OCI-LY7 (cell line): ENCODE data around the gene DCTD. TPM values are rescaled to one million over a fixed set of nuclear protein-coding genes. Genes with fewer than 3 reads are reported as not detected.

ENCODE experiments used
- BruUV-seq: library from RNA; stranded (reverse); fragments of 400-500 nt; replicated peaks from 2 replicates; lab custom pipeline; 2021; lab: Mats Ljungman, UMichigan
- CTCF ChIA-PET: fragments of 300-600 bp; sonication (Branson Sonifier 250); formaldehyde crosslinking; loops from one replicate; lab custom pipeline; 2022; ENCODE audit warnings: antibody characterized with exemption; ENCODE audit not compliant: unreplicated experiment; lab: Charles Lee
- POLR2A ChIA-PET: fragments of 300-600 bp; sonication (Branson Sonifier 250); formaldehyde crosslinking; loops from one replicate; lab custom pipeline; 2022; ENCODE audit warnings: antibody characterized with exemption; lab: Charles Lee
- DNase-seq: peaks from one replicate; pipeline ENCODE4 v3.0.0-alpha.2; 2015; ENCODE audit warnings: low spot score
- H2AFZ ChIP-seq: fragments of 200-600 bp; sonication (generic), shearing (Covaris generic); 2 replicates; pipeline ENCODE4 v1.6.1; 2014; ENCODE audit warnings: mild to moderate bottlenecking, antibody characterized with exemption, low read length, moderate library complexity
- H3K27ac ChIP-seq: fragments of 200-600 bp; sonication (generic); 2 replicates; pipeline ENCODE4 v1.5.1; 2014; ENCODE audit warnings: mixed run types, low read depth, mild to moderate bottlenecking, moderate library complexity, low read length, inconsistent platforms; ENCODE audit not compliant: poor library complexity, severe bottlenecking
- H3K36me3 ChIP-seq: fragments of 200-600 bp; sonication (generic); 2 replicates; pipeline ENCODE4 v1.6.1; 2014; ENCODE audit warnings: mild to moderate bottlenecking, antibody characterized with exemption, low read length, moderate library complexity, mixed read lengths; ENCODE audit not compliant: insufficient read depth
- H3K4me1 ChIP-seq: fragments of 200-600 bp; sonication (generic); 2 replicates; pipeline ENCODE4 v1.5.1; 2014; ENCODE audit warnings: mild to moderate bottlenecking, low read length; ENCODE audit not compliant: insufficient read depth, poor library complexity, severe bottlenecking
- H3K4me2 ChIP-seq: fragments of 200-600 bp; sonication (generic); 2 replicates; pipeline ENCODE4 v1.6.1; 2014; ENCODE audit warnings: mild to moderate bottlenecking, low read length
- H3K4me3 ChIP-seq: fragments of 200-600 bp; sonication (generic); 2 replicates; pipeline ENCODE4 v1.5.1; 2014; ENCODE audit warnings: mild to moderate bottlenecking, low read depth, low read length; ENCODE audit not compliant: poor library complexity, severe bottlenecking
- H3K79me2 ChIP-seq: fragments of 200-600 bp; sonication (generic); 2 replicates; pipeline ENCODE4 v1.6.1; 2016; ENCODE audit warnings: low read depth, mild to moderate bottlenecking, low read length, moderate library complexity, mixed read lengths; ENCODE audit not compliant: insufficient read depth
- H3K9me2 ChIP-seq: fragments of 200-600 bp; sonication (generic); 2 replicates; pipeline ENCODE4 v1.6.1; 2016; ENCODE audit warnings: mild to moderate bottlenecking, low read length, mixed read lengths; ENCODE audit not compliant: insufficient read depth
- H3K9me3 ChIP-seq: fragments of 200-600 bp; sonication (generic); 2 replicates; pipeline ENCODE4 v1.6.1; 2014; ENCODE audit warnings: mild to moderate bottlenecking, mixed run types, low read length, mixed read lengths
- H4K20me1 ChIP-seq: fragments of 200-600 bp; sonication (generic); 2 replicates; pipeline ENCODE4 v1.6.1; 2014; ENCODE audit warnings: mild to moderate bottlenecking, antibody characterized with exemption, low read length, moderate library complexity, mixed read lengths; ENCODE audit not compliant: insufficient read depth
- CTCF ChIP-seq: fragments of 200-600 bp; sonication (generic); conservative IDR thresholded peaks from 2 replicates; pipeline ENCODE4 v1.5.1; 2014; ENCODE audit warnings: mild to moderate bottlenecking, antibody characterized with exemption, low read length, moderate library complexity, mixed read lengths
- EZH2phosphoT487 ChIP-seq: fragments of 200-600 bp; sonication (generic); IDR thresholded peaks from 2 replicates; pipeline ENCODE4 v1.6.1; 2018; ENCODE audit warnings: low read depth, borderline replicate concordance, mild to moderate bottlenecking, mixed run types, antibody characterized with exemption, low read length, moderate library complexity, mixed read lengths
- intact Hi-C: fragments of 100-400 bp; cut with micrococcal nuclease; formaldehyde crosslinking; loops from one replicate; pipeline ENCODE4 v1.10.0; 2022; ENCODE audit not compliant: unreplicated experiment
- total RNA-seq, 2 experiments: library from RNA; depleted of rRNA in 1 of 2; stranded (reverse); fragments of >200 nt in 1 of 2; shearing (Covaris generic) in 1 of 2; gene quantifications; 2 replicates each; pipeline ENCODE4 v1.2.3, GENCODE V29; 2014 to 2022

DCTD gene
- total RNA-seq, 2 experiments from 2014 or later, result 37.8 to 81.9 TPM

GRCh38 chr4:182881914-182882313 is 35.3 kb downstream of the DCTD start:
- peaks cover 18% of the 10 kb centered on the region; the same call in 1 of the 2 replicates for H3K36me3 ChIP-seq
- no peaks in the 10 kb centered on the region for H4K20me1 ChIP-seq
- intact Hi-C loops, result no loop called here
- H3K9me3 ChIP-seq, result peaks cover 5% of the 10 kb centered on the region; the same call in 1 of the 2 replicates
- no TSS peak for BruUV-seq
- no peaks in the 10 kb centered on the region for H3K4me1 ChIP-seq
- no peak overlapping the region for H3K4me3 ChIP-seq
- H3K4me2 ChIP-seq, result no peak overlapping the region
- POLR2A ChIA-PET, result interaction anchor here (1.7 kb wide), 1 partner anchor 46 kb away, joined by 5 read pairs; no protein-coding TSS in a partner anchor
- H3K79me2 ChIP-seq, result no peaks in the 10 kb centered on the region
- CTCF ChIA-PET, result interaction anchor here (0.6 kb wide), 1 partner anchor 24 kb away, joined by 3 read pairs; no protein-coding TSS in a partner anchor
- H3K27ac ChIP-seq, result no peak overlapping the region
- no peak overlapping the region for H2AFZ ChIP-seq
- DNase-seq, result no peak
- H3K9me2 ChIP-seq, result no peaks in the 10 kb centered on the region
- TF ChIP-seq CTCF (no peak), EZH2phosphoT487 (no peak)

GRCh38 chr4:182880387-182881356 is 36.5 kb downstream of the DCTD start:
- no peak overlapping the region for H3K4me3 ChIP-seq
- no peaks in the 10 kb centered on the region for H3K9me2 ChIP-seq
- no TSS peak for BruUV-seq
- no peak overlapping the region for H2AFZ ChIP-seq
- POLR2A ChIA-PET, result no interaction called here
- H3K27ac ChIP-seq, result no peak overlapping the region
- peaks cover 15% of the 10 kb centered on the region; the same call in 1 of the 2 replicates for H3K36me3 ChIP-seq
- H4K20me1 ChIP-seq, result no peaks in the 10 kb centered on the region
- no peak overlapping the region for H3K4me2 ChIP-seq
- no peak for TF ChIP-seq CTCF
- no peak for TF ChIP-seq EZH2phosphoT487
- CTCF ChIA-PET, result no interaction called here
- H3K79me2 ChIP-seq, result no peaks in the 10 kb centered on the region
- no peak for DNase-seq
- H3K4me1 ChIP-seq, result no peaks in the 10 kb centered on the region
- intact Hi-C loops, result no loop called here
- peaks cover 5% of the 10 kb centered on the region; the same call in 1 of the 2 replicates for H3K9me3 ChIP-seq
